Subcutaneous adipose tissue (tissue), 4 donors: ENCODE results near the gene NAV3. TPM values are rescaled to one million over a fixed set of nuclear protein-coding genes. Genes with fewer than 3 reads are reported as not detected.

Experiments
- total RNA-seq, 4 donors: library from RNA; depleted of rRNA; stranded (reverse); fragments of >200 nt; gene quantifications; one replicate each; pipeline ENCODE4 v1.1.0, GENCODE V29; 2016
- TF ChIP-seq, protein P1 (sequence below): fragments of 450-650 bp; IDR thresholded peaks from one replicate; pipeline ENCODE4 v1.5.1; 2016; ENCODE audit warnings: low read depth, mild to moderate bottlenecking, control low read depth, antibody characterized with exemption, moderate library complexity

The NAV3 gene
- total RNA-seq, 4 donors from 2014 or later = 9.3 to 36.6 (median 20.6) TPM

DNA sequence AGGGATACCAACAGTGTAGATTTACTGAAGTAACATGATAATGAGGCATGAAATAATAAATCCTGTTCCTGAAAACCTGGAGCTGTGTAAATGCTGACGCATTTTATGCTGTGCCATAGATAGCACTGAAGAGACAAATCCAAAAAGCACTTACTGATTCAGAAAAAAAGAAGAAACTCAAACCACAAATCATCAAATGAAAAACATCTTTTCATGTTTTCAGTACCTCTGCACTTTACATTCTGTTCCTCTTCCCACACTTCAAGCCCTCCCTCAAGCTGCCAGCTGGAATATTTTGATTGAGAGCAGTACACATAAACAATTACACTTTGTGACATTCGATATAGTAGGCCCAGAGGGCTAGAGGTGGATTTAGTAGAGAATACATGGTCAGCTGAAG, 362.3 kb downstream of the NAV3 start:
- TF ChIP-seq, protein P1, sequence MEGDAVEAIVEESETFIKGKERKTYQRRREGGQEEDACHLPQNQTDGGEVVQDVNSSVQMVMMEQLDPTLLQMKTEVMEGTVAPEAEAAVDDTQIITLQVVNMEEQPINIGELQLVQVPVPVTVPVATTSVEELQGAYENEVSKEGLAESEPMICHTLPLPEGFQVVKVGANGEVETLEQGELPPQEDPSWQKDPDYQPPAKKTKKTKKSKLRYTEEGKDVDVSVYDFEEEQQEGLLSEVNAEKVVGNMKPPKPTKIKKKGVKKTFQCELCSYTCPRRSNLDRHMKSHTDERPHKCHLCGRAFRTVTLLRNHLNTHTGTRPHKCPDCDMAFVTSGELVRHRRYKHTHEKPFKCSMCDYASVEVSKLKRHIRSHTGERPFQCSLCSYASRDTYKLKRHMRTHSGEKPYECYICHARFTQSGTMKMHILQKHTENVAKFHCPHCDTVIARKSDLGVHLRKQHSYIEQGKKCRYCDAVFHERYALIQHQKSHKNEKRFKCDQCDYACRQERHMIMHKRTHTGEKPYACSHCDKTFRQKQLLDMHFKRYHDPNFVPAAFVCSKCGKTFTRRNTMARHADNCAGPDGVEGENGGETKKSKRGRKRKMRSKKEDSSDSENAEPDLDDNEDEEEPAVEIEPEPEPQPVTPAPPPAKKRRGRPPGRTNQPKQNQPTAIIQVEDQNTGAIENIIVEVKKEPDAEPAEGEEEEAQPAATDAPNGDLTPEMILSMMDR = no peak

GRCh38 chr12:78194448-78194847, 363.8 kb downstream of the NAV3 start:
- TF ChIP-seq, protein P1 = no peak

GRCh38 chr12:78198896-78199295, 368.2 kb downstream of the NAV3 start:
- TF ChIP-seq, protein P1 = no peak

GRCh38 chr12:78199926-78200325, 369.2 kb downstream of the NAV3 start:
- TF ChIP-seq, protein P1 = no peak

- TF ChIP-seq, protein P1 = no peak
These were observed 374.2 kb downstream of the NAV3 start for GRCh38 chr12:78204926-78205325.

DNA sequence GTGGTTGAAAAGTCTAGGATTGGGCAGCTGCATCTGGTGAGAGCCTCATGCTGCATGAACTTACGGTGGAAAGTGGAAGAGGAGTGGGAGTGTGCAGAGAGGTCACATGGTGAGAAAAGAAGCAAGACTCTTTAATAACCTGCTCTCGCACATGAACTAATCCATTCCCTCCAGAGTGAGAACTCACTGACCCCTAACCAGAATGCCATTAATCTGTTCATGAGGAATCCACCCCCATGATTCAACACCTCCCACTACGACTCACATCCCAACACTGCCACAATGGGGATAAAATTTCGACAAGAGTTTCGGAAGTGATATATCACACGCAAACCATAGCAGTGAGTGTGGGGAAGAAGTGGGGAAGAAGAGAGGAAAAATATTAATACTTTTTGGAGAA, 377.4 kb downstream of the NAV3 start:
- TF ChIP-seq, protein P1 = no peak

- TF ChIP-seq, protein P1 = no peak
These were observed 379.3 kb downstream of the NAV3 start for GRCh38 chr12:78209846-78210505.
